ENCODE data around the gene PDE10A. TPM values are rescaled to one million over a fixed set of nuclear protein-coding genes. Genes with fewer than 3 reads are reported as not detected.

The PDE10A gene
- polyA plus RNA-seq, 3 donors: not detected

GRCh38 chr6:165571721-165572132, 91.3 kb downstream of the PDE10A start:
- Mint-ChIP-seq H3K4me3 (no peak overlapping the region), H3K36me3 (no peaks in the 10 kb centered on the region), H3K27me3 (ENCODE audit: low read depth in 3 of 3) (no peaks in the 10 kb centered on the region), H3K9me3 (peaks cover 0 to 4% (median 0%) of the 10 kb centered on the region in 7 donors), H3K4me1 (no peaks in the 10 kb centered on the region), H3K27ac (no peak overlapping the region)
- Histone ChIP-seq H3K4me2 (replicated peaks; ENCODE audit: extremely low read depth, low read length, poor library complexity, severe bottlenecking) (no peak overlapping the region), H3K9me3 (replicated peaks in 1 of 2; ENCODE audit: control insufficient read depth in 1 of 2, insufficient read depth in 1 of 2, low read length in 2 of 2) (no peaks in the 10 kb centered on the region), H3K27ac (ENCODE audit: low read depth in 1 of 2, low read length in 2 of 2) (no peak overlapping the region), H3K79me2 (ENCODE audit: insufficient read depth, low read length) (no peaks in the 10 kb centered on the region), H3K36me3 (replicated peaks in 1 of 2; ENCODE audit: control insufficient read depth in 1 of 2, insufficient read depth in 2 of 2, low read length in 2 of 2) (no peaks in the 10 kb centered on the region), H3K4me1 (ENCODE audit: control insufficient read depth in 1 of 2, insufficient read depth in 2 of 2, low read length in 2 of 2) (no peaks in the 10 kb centered on the region), H3K27me3 (ENCODE audit: control insufficient read depth in 2 of 2, insufficient read depth in 2 of 2, low read length in 2 of 2) (no peaks in the 10 kb centered on the region), H4K20me1 (ENCODE audit: insufficient read depth, low read length) (no peaks in the 10 kb centered on the region), H2AFZ (ENCODE audit: insufficient read depth, low read depth, low read length, poor library complexity, severe bottlenecking) (no peak overlapping the region), H3K9ac (ENCODE audit: insufficient read depth, low read length, poor library complexity, severe bottlenecking) (no peak overlapping the region), H3K4me3 (replicated peaks in 1 of 3; ENCODE audit: low read depth in 2 of 3, low read length in 3 of 3) (no peak overlapping the region)
- TF ChIP-seq CTCF (IDR thresholded peaks at IDR 0.05): no peak
- 80% methylated on average over 1 of the region's 3 CpGs for WGBS (ENCODE audit: insufficient coverage)
- DNase-seq: no peak
- intact Hi-C loops (cut with micrococcal nuclease): no loop called here

GRCh38 chr6:165571068-165571682, 91.9 kb downstream of the PDE10A start:
- Histone ChIP-seq H3K4me2 (replicated peaks; ENCODE audit: extremely low read depth, low read length, poor library complexity, severe bottlenecking) (no peak overlapping the region), H3K4me3 (replicated peaks in 1 of 3; ENCODE audit: low read depth in 2 of 3, low read length in 3 of 3) (no peak overlapping the region), H4K20me1 (ENCODE audit: insufficient read depth, low read length) (no peaks in the 10 kb centered on the region), H3K4me1 (ENCODE audit: control insufficient read depth in 1 of 2, insufficient read depth in 2 of 2, low read length in 2 of 2) (no peaks in the 10 kb centered on the region), H3K27me3 (ENCODE audit: control insufficient read depth in 2 of 2, insufficient read depth in 2 of 2, low read length in 2 of 2) (no peaks in the 10 kb centered on the region), H3K9ac (ENCODE audit: insufficient read depth, low read length, poor library complexity, severe bottlenecking) (no peak overlapping the region), H3K27ac (ENCODE audit: low read depth in 1 of 2, low read length in 2 of 2) (no peak overlapping the region), H3K79me2 (ENCODE audit: insufficient read depth, low read length) (no peaks in the 10 kb centered on the region), H2AFZ (ENCODE audit: insufficient read depth, low read depth, low read length, poor library complexity, severe bottlenecking) (no peak overlapping the region), H3K9me3 (replicated peaks in 1 of 2; ENCODE audit: control insufficient read depth in 1 of 2, insufficient read depth in 1 of 2, low read length in 2 of 2) (no peaks in the 10 kb centered on the region), H3K36me3 (replicated peaks in 1 of 2; ENCODE audit: control insufficient read depth in 1 of 2, insufficient read depth in 2 of 2, low read length in 2 of 2) (no peaks in the 10 kb centered on the region)
- no peak for TF ChIP-seq CTCF (IDR thresholded peaks at IDR 0.05)
- no peak overlapping the region for H3K27ac Mint-ChIP-seq
- H3K4me1 Mint-ChIP-seq: no peaks in the 10 kb centered on the region
- intact Hi-C loops (cut with micrococcal nuclease): no loop called here
- no CpG with 5 or more reads among the region's 2 CpGs for WGBS (ENCODE audit: insufficient coverage)
- no peak for DNase-seq
- no peak overlapping the region for H3K4me3 Mint-ChIP-seq
- H3K9me3 Mint-ChIP-seq: peaks cover 0 to 4% (median 0%) of the 10 kb centered on the region in 7 donors
- H3K36me3 Mint-ChIP-seq: no peaks in the 10 kb centered on the region
- no peaks in the 10 kb centered on the region for H3K27me3 Mint-ChIP-seq (ENCODE audit: low read depth in 3 of 3)

Measured in CD14-positive monocyte (primary cell).